Stimulated activated CD8-positive, alpha-beta memory T cell treated with anti-CD3 and anti-CD28 coated beads, Interleukin-4, amount 100 ng/mL, for 1 hour (primary cell): Measurements from ENCODE around the gene CENPN.

ENCODE experiments used
- DNase-seq, 2 donors: peaks; one replicate each; pipeline ENCODE4 v3.0.0-alpha.2; 2020; ENCODE audit warnings: low read depth in 2 of 2, low spot score in 1 of 2

The CENPN gene

GRCh38 chr16:81077076-81077940 is 70.3 kb downstream of the CENPN start, which contains the start of gene C16orf46:
C16orf46 (minus strand) TSS chr16:81077238; CDS start chr16:81063955, 13,283 bp downstream.
- DNase-seq, result peak; percentile 93 to 96

GRCh38 chr16:81080233-81080632 is 73.2 kb downstream of the CENPN start:
- no peak for DNase-seq

- DNase-seq, result no peak
Observed at GRCh38 chr16:81081014-81081413, 74.0 kb downstream of the CENPN start.
